ENCODE measurements around the gene ATP6V1G1. TPM values are rescaled to one million over a fixed set of nuclear protein-coding genes. Genes with fewer than 3 reads are reported as not detected.

ATP6V1G1 gene
- total RNA-seq, 1 experiment from 2014 or later: 143 TPM

DNA sequence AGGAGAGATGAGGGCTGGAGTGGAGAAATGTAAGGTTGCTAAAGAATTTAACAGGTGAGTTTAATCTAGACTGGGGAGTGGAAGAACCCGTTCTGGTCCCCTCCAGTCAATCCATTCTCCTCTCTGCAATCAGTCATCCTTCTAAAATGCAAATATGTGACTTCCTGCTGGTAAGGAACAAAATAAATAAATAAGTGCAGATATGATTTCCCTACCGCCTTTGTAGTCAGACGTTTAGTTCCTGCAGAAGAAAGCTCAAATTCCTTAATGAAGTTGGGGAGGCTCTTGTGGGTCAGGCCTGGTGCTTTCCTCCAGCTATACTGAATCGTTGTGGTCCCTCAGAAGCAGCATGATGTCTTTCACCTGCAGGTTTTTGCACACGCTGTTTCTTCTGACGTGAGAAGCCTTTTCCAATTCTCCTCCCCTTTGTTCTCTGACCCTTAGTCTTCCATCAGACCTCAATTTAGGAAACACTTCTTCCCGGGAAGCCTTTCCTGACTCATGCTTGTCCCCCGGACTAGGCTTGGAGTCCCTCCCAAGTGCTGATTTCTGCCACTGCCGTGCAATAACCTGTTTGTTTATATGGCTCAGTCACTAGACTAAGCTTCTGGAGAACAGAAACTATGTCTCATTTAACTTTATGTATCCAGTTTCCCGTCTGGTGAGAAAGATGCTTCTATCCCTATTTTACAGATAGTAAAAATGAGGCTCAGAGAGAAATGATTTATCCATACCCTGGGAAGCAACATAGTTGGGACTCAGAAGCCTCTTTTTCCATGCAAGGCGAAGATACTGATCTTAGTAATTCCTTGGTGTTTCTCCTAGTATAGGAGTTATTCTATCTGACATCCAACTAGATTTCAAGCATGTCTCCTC, 1.3 kb downstream of the ATP6V1G1 start:
- H3K36me3 ChIP-seq (ENCODE audit: control insufficient read depth, insufficient read depth, low read length): peaks cover 3% of the 10 kb centered on the region; the same call in 1 of the 2 replicates
- H3K27ac Mint-ChIP-seq (ENCODE audit: unreplicated experiment): peak overlapping the region; percentile 97
- TF ChIP-seq, protein P1, sequence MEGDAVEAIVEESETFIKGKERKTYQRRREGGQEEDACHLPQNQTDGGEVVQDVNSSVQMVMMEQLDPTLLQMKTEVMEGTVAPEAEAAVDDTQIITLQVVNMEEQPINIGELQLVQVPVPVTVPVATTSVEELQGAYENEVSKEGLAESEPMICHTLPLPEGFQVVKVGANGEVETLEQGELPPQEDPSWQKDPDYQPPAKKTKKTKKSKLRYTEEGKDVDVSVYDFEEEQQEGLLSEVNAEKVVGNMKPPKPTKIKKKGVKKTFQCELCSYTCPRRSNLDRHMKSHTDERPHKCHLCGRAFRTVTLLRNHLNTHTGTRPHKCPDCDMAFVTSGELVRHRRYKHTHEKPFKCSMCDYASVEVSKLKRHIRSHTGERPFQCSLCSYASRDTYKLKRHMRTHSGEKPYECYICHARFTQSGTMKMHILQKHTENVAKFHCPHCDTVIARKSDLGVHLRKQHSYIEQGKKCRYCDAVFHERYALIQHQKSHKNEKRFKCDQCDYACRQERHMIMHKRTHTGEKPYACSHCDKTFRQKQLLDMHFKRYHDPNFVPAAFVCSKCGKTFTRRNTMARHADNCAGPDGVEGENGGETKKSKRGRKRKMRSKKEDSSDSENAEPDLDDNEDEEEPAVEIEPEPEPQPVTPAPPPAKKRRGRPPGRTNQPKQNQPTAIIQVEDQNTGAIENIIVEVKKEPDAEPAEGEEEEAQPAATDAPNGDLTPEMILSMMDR (IDR thresholded peaks at IDR 0.05; ENCODE audit: insufficient read depth in 1 of 2, low read depth in 1 of 2, low read length in 1 of 2, severe bottlenecking in 1 of 2, unreplicated experiment in 1 of 2): no peak
- DNase-seq: peak in 1 of 2 experiments; percentile 22
- no peaks in the 10 kb centered on the region for H3K9me3 Mint-ChIP-seq (ENCODE audit: unreplicated experiment)
- H3K36me3 Mint-ChIP-seq (ENCODE audit: insufficient read depth, unreplicated experiment): peaks cover 38% of the 10 kb centered on the region
- H3K4me1 ChIP-seq: peaks cover 17% of the 10 kb centered on the region
- peak overlapping the region; percentile 93 for H3K4me3 Mint-ChIP-seq (ENCODE audit: unreplicated experiment)
- H3K27me3 Mint-ChIP-seq (ENCODE audit: insufficient read depth, unreplicated experiment): no peaks in the 10 kb centered on the region
- ChIA-PET POLR2A (interaction anchor here (1.6 kb wide), 1 partner anchor 51 kb away, joined by 6 read pairs; no protein-coding TSS in a partner anchor), CTCF (interaction anchor here (0.6 to 2.1 kb wide), 2 partner anchors 65 to 1201 kb away, joined by 3 to 13 read pairs; no protein-coding TSS in a partner anchor)
- intact Hi-C loops (cut with micrococcal nuclease; ENCODE audit: unreplicated experiment): loop anchor here (5.0 kb wide), 1 partner anchor 192 kb away; no protein-coding TSS in a partner anchor
- peaks cover 33% of the 10 kb centered on the region for H3K4me1 Mint-ChIP-seq (ENCODE audit: low read depth, unreplicated experiment)
- BruUV-seq (replicated peaks): TSS peak; percentile 51
- no peaks in the 10 kb centered on the region for H3K9me3 ChIP-seq
- peak overlapping the region; percentile 96 for H3K4me3 ChIP-seq (ENCODE audit: low read depth, low read length)
- H3K27me3 ChIP-seq (replicated peaks; ENCODE audit: control insufficient read depth, insufficient read depth, low read length): no peaks in the 10 kb centered on the region

DNA sequence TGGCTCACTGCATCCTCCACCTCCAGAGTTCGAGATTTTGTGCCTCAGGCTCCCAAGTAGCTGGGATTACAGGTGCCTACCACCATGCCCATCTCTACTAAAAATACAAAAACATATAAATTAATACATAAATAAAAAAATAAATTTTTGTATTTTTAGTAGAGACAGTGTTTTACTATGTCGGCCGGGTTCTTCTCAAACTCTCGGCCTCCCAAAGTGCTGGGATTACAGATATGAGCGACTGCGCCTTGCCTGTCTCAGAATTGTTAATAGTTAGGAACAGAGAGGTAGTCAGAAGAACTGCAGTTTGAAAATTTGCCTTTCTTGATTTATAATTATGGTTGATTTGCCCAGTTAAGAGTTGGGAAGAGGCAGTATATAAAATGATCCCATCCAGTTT, 2.8 kb downstream of the ATP6V1G1 start:
- no TSS peak for BruUV-seq (replicated peaks)
- peaks cover 17% of the 10 kb centered on the region for H3K4me1 ChIP-seq
- ChIA-PET CTCF (no interaction called here), POLR2A (no interaction called here)
- Mint-ChIP-seq H3K27me3 (ENCODE audit: insufficient read depth, unreplicated experiment) (no peaks in the 10 kb centered on the region), H3K4me3 (ENCODE audit: unreplicated experiment) (no peak overlapping the region), H3K9me3 (ENCODE audit: unreplicated experiment) (no peaks in the 10 kb centered on the region), H3K27ac (ENCODE audit: unreplicated experiment) (no peak overlapping the region), H3K36me3 (ENCODE audit: insufficient read depth, unreplicated experiment) (peaks cover 53% of the 10 kb centered on the region), H3K4me1 (ENCODE audit: low read depth, unreplicated experiment) (peaks cover 33% of the 10 kb centered on the region)
- no peaks in the 10 kb centered on the region for H3K9me3 ChIP-seq
- peaks cover 3% of the 10 kb centered on the region for H3K36me3 ChIP-seq (ENCODE audit: control insufficient read depth, insufficient read depth, low read length)
- no peaks in the 10 kb centered on the region for H3K27me3 ChIP-seq (replicated peaks; ENCODE audit: control insufficient read depth, insufficient read depth, low read length)
- intact Hi-C loops (cut with micrococcal nuclease; ENCODE audit: unreplicated experiment): no loop called here
- TF ChIP-seq, protein P1 (IDR thresholded peaks at IDR 0.05; ENCODE audit: insufficient read depth in 1 of 2, low read depth in 1 of 2, low read length in 1 of 2, severe bottlenecking in 1 of 2, unreplicated experiment in 1 of 2): no peak
- DNase-seq: no peak
- H3K4me3 ChIP-seq (ENCODE audit: low read depth, low read length): no peak overlapping the region

DNA sequence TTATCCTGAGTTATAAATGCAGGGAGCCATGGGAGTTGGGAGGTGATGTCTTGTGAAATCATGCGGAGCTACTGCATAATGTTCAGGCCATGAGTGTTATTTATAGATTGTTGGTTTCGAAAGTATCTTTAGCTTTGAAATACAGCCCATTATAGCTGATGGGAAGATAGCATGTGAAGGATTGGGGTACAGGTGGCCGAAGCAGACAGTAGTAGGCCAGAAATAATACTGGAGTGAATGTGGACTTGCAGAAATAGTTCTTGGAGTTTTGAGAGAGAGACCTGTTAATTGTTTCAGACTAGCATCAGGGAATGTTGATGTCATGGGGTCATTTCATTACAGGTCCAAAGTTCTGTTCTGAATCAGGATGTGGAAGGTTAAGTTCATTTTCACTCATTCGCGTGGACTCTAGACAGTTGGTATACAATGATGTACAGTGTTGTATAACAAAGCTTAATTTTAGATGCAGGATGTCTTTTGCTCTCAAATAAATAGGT, 3.8 kb downstream of the ATP6V1G1 start:
- H3K9me3 ChIP-seq: no peaks in the 10 kb centered on the region
- H3K36me3 ChIP-seq (ENCODE audit: control insufficient read depth, insufficient read depth, low read length): peaks cover 3% of the 10 kb centered on the region
- no TSS peak for BruUV-seq (replicated peaks)
- TF ChIP-seq, protein P1 (IDR thresholded peaks at IDR 0.05; ENCODE audit: insufficient read depth in 1 of 2, low read depth in 1 of 2, low read length in 1 of 2, severe bottlenecking in 1 of 2, unreplicated experiment in 1 of 2): no peak
- Mint-ChIP-seq H3K9me3 (ENCODE audit: unreplicated experiment) (no peaks in the 10 kb centered on the region), H3K36me3 (ENCODE audit: insufficient read depth, unreplicated experiment) (peaks cover 62% of the 10 kb centered on the region), H3K27me3 (ENCODE audit: insufficient read depth, unreplicated experiment) (no peaks in the 10 kb centered on the region), H3K27ac (ENCODE audit: unreplicated experiment) (no peak overlapping the region), H3K4me1 (ENCODE audit: low read depth, unreplicated experiment) (peaks cover 33% of the 10 kb centered on the region), H3K4me3 (ENCODE audit: unreplicated experiment) (no peak overlapping the region)
- H3K4me1 ChIP-seq: peaks cover 17% of the 10 kb centered on the region
- ChIA-PET POLR2A (interaction anchor here (0.7 kb wide), 1 partner anchor 15 kb away, joined by 3 read pairs; no protein-coding TSS in a partner anchor), CTCF (no interaction called here)
- intact Hi-C loops (cut with micrococcal nuclease; ENCODE audit: unreplicated experiment): no loop called here
- H3K4me3 ChIP-seq (ENCODE audit: low read depth, low read length): no peak overlapping the region
- no peak for DNase-seq
- no peaks in the 10 kb centered on the region for H3K27me3 ChIP-seq (replicated peaks; ENCODE audit: control insufficient read depth, insufficient read depth, low read length)
